Limb (tissue), 2 donors: ENCODE data around the gene DOK7.

Source experiments
- DNase-seq, 2 donors: peaks; one replicate each; pipeline ENCODE4 v3.0.0-alpha.2; 2016; ENCODE audit errors: extremely low spot score in 2 of 2

DOK7 gene

GRCh38 chr4:3485886-3486540, 22.9 kb downstream of the DOK7 start:
- no peak for DNase-seq

GRCh38 chr4:3486541-3487540, 23.7 kb downstream of the DOK7 start:
- peak in 1 of 2 donors; percentile 18 for DNase-seq

- DNase-seq: no peak
Observed at GRCh38 chr4:3487861-3488260, 24.8 kb downstream of the DOK7 start.

- no peak for DNase-seq
Observed at GRCh38 chr4:3488820-3489219, 25.7 kb downstream of the DOK7 start.

- no peak for DNase-seq
Observed at GRCh38 chr4:3489451-3489962, 26.4 kb downstream of the DOK7 start.

- DNase-seq: no peak
Observed at GRCh38 chr4:3491681-3492405, 28.7 kb downstream of the DOK7 start.

GRCh38 chr4:3492741-3493719, 29.9 kb downstream of the DOK7 start:
- no peak for DNase-seq

GRCh38 chr4:3493720-3494461, 30.8 kb downstream of the DOK7 start:
- no peak for DNase-seq

GRCh38 chr4:3494462-3494871, 31.4 kb downstream of the DOK7 start:
- no peak for DNase-seq

GRCh38 chr4:3495204-3495975, 32.3 kb downstream of the DOK7 start:
- no peak for DNase-seq

- DNase-seq: no peak
Observed at GRCh38 chr4:3496021-3496420, 32.9 kb downstream of the DOK7 start.

GRCh38 chr4:3497095-3497494, 34.0 kb downstream of the DOK7 start:
- no peak for DNase-seq

GRCh38 chr4:3497523-3498389, 34.6 kb downstream of the DOK7 start:
- DNase-seq: no peak

- DNase-seq: no peak
Observed at GRCh38 chr4:3498407-3498806, 35.3 kb downstream of the DOK7 start.

GRCh38 chr4:3498901-3499510, 35.9 kb downstream of the DOK7 start:
- DNase-seq: no peak

GRCh38 chr4:3499710-3500109, 36.6 kb downstream of the DOK7 start:
- no peak for DNase-seq

- DNase-seq: no peak
Observed at GRCh38 chr4:3500111-3500510, 37.0 kb downstream of the DOK7 start.
